Fibroblast of lung (primary cell): ENCODE data around the gene RAN.

Experiments
- EZH2 ChIP-seq: IDR thresholded peaks from 2 replicates; pipeline ENCODE4 v1.5.1; 2012; ENCODE audit warnings: low read length, control low read depth, mild to moderate bottlenecking; ENCODE audit errors: missing control alignments
- TF ChIP-seq, protein P1 (sequence below), 2 donors: IDR thresholded peaks in 1 of 2; conservative IDR thresholded peaks in 1 of 2; 1 replicate in 1 of 2; 2 replicates in 1 of 2; pipeline ENCODE4 v1.5.1; 2011 to 2012; ENCODE audit warnings: low read length in 2 of 2, control low read depth in 1 of 2, inconsistent platforms in 1 of 2, low read depth in 1 of 2, mild to moderate bottlenecking in 1 of 2

DNA sequence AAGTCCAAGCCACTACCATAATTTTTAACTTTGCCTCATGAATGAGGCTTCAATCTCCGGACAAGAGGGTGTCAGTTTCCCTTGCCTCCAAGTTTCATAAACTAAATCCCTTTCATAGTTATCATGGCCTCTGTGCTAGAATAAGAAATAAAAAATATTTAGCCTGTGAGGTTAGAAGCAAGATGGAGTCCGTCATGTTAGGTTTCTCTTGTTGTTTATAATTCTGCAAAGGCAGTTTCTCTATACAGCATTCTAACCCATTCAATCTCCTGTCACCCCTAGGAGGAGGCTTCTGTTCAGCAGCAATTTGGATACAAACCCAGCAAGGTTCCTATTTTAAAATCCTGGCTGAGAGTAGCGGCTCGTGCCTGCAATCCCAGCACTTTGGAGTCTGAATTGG is 15.8 kb upstream of the RAN start:
- TF ChIP-seq, protein P1, sequence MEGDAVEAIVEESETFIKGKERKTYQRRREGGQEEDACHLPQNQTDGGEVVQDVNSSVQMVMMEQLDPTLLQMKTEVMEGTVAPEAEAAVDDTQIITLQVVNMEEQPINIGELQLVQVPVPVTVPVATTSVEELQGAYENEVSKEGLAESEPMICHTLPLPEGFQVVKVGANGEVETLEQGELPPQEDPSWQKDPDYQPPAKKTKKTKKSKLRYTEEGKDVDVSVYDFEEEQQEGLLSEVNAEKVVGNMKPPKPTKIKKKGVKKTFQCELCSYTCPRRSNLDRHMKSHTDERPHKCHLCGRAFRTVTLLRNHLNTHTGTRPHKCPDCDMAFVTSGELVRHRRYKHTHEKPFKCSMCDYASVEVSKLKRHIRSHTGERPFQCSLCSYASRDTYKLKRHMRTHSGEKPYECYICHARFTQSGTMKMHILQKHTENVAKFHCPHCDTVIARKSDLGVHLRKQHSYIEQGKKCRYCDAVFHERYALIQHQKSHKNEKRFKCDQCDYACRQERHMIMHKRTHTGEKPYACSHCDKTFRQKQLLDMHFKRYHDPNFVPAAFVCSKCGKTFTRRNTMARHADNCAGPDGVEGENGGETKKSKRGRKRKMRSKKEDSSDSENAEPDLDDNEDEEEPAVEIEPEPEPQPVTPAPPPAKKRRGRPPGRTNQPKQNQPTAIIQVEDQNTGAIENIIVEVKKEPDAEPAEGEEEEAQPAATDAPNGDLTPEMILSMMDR (conservative IDR thresholded peaks at IDR 0.05 in 1 of 2, IDR thresholded peaks at IDR 0.05 in 1 of 2; ENCODE audit: low read depth in 1 of 2, low read length in 2 of 2), result no peak
- TF ChIP-seq EZH2, result no peak
